B cell (primary cell): ENCODE data around the gene RAD51B. TPM values are rescaled to one million over a fixed set of nuclear protein-coding genes. Genes with fewer than 3 reads are reported as not detected.

ENCODE experiments used
- ATAC-seq: fragments of 200-7000 bp; cut with Tn5 transposase; one replicate; pipeline ENCODE4 v1.10.0; 2021; ENCODE audit warnings: low read depth, mild to moderate bottlenecking, moderate number of reproducible peaks, moderate library complexity
- CTCF ChIA-PET: fragments of 350-600 bp; sonication (Branson Sonifier 250); formaldehyde crosslinking; loops from one replicate; lab custom pipeline; 2021; ENCODE audit warnings: antibody characterized with exemption, inconsistent platforms; lab: Charles Lee
- POLR2A ChIA-PET: fragments of 350-600 bp; sonication (Branson Sonifier 250); formaldehyde crosslinking; loops from one replicate; lab custom pipeline; 2021; ENCODE audit warnings: antibody characterized with exemption; lab: Charles Lee
- DNase-seq: peaks from one replicate; pipeline ENCODE4 v3.0.0; 2013
- H2AFZ ChIP-seq: 2 replicates; pipeline ENCODE4 v1.6.1; 2012; ENCODE audit warnings: mild to moderate bottlenecking, low read depth, low read length; ENCODE audit not compliant: insufficient read depth, poor library complexity, severe bottlenecking
- H3K27ac ChIP-seq, 2 donors: 1 replicate in 1 of 2; 2 replicates in 1 of 2; pipeline ENCODE4 v1.5.1; 2012 to 2013; ENCODE audit warnings: low read length in 2 of 2, mild to moderate bottlenecking in 2 of 2, moderate library complexity in 1 of 2
- H3K27me3 ChIP-seq, 4 experiments: fragments of 200-600 bp in 1 of 4; sonication (generic) in 1 of 4; replicated peaks in 1 of 4; 1 replicate in 2 of 4; 2 replicates in 2 of 4; pipeline versions ENCODE4 v1.6.1 to v1.7.0; 2013 to 2016; ENCODE audit warnings: low read length in 3 of 4, mild to moderate bottlenecking in 2 of 4, mixed read lengths in 1 of 4, moderate library complexity in 1 of 4; ENCODE audit not compliant: insufficient read depth in 4 of 4, control insufficient read depth in 3 of 4; ENCODE audit errors: control extremely low read depth in 1 of 4
- H3K36me3 ChIP-seq, 2 experiments: replicated peaks in 1 of 2; 1 replicate in 1 of 2; 2 replicates in 1 of 2; pipeline versions ENCODE4 v1.6.1 to v1.7.1; 2013; ENCODE audit warnings: low read length in 1 of 2; ENCODE audit not compliant: insufficient read depth in 2 of 2, control insufficient read depth in 1 of 2; ENCODE audit errors: control extremely low read depth in 1 of 2, extremely low read depth in 1 of 2
- H3K4me1 ChIP-seq, 2 donors: fragments of 200-600 bp in 1 of 2; sonication (generic) in 1 of 2; 1 replicate in 1 of 2; 2 replicates in 1 of 2; pipeline versions ENCODE4 v1.5.1 to v1.6.1; 2013 to 2017; ENCODE audit warnings: low read length in 2 of 2; ENCODE audit not compliant: control insufficient read depth in 2 of 2, insufficient read depth in 2 of 2
- H3K4me2 ChIP-seq: replicated peaks from 2 replicates; pipeline ENCODE3; 2012; ENCODE audit warnings: mild to moderate bottlenecking, low read depth, low read length; ENCODE audit not compliant: poor library complexity, severe bottlenecking
- H3K4me3 ChIP-seq, 5 experiments: fragments of 200-600 bp in 1 of 5; sonication (generic) in 1 of 5; 1 replicate in 3 of 5; 2 replicates in 2 of 5; pipeline versions ENCODE4 v1.5.1 to v1.7.0; 2011 to 2016; ENCODE audit warnings: low read length in 4 of 5, mild to moderate bottlenecking in 4 of 5, low read depth in 2 of 5, control low read depth in 1 of 5, moderate library complexity in 1 of 5; ENCODE audit not compliant: insufficient read depth in 1 of 5; ENCODE audit errors: control extremely low read depth in 1 of 5, extremely low read depth in 1 of 5
- H3K79me2 ChIP-seq: fragments of 200-600 bp; sonication (generic); one replicate; pipeline ENCODE4 v1.6.0; 2016; ENCODE audit warnings: low read length; ENCODE audit not compliant: control insufficient read depth, insufficient read depth
- H3K9ac ChIP-seq: fragments of 200-600 bp; sonication (generic); 2 replicates; pipeline ENCODE4 v1.6.1; 2017; ENCODE audit warnings: mild to moderate bottlenecking, low read length, moderate library complexity
- H3K9me3 ChIP-seq, 3 donors: one replicate each; pipeline versions ENCODE4 v1.6.1 to v1.7.1; 2013; ENCODE audit warnings: low read length in 2 of 3; ENCODE audit not compliant: control insufficient read depth in 2 of 3, insufficient read depth in 1 of 3; ENCODE audit errors: control extremely low read depth in 1 of 3
- H4K20me1 ChIP-seq: 2 replicates; pipeline ENCODE4 v1.6.0; 2012; ENCODE audit warnings: mild to moderate bottlenecking, low read length; ENCODE audit not compliant: insufficient read depth, control insufficient read depth, poor library complexity, severe bottlenecking
- H3K27ac Mint-ChIP-seq: one replicate; pipeline ENCODE4 v1.8.0; 2021; ENCODE audit warnings: mixed read lengths
- H3K27me3 Mint-ChIP-seq: one replicate; pipeline ENCODE4 v1.8.0; 2021; ENCODE audit warnings: mixed read lengths
- H3K4me1 Mint-ChIP-seq: one replicate; pipeline ENCODE4 v1.8.0; 2021; ENCODE audit warnings: mixed read lengths
- H3K4me3 Mint-ChIP-seq: one replicate; pipeline ENCODE4 v1.8.0; 2021; ENCODE audit warnings: mixed read lengths
- H3K9me3 Mint-ChIP-seq: one replicate; pipeline ENCODE4 v1.8.0; 2022; ENCODE audit warnings: mixed read lengths; ENCODE audit not compliant: insufficient read depth
- EZH2 ChIP-seq: IDR thresholded peaks from 2 replicates; pipeline ENCODE4 v1.6.1; 2012; ENCODE audit warnings: borderline replicate concordance, low read depth, mild to moderate bottlenecking, moderate library complexity, low read length; ENCODE audit not compliant: insufficient read depth, poor library complexity, severe bottlenecking
- WGBS: methylation state at CpG from one replicate; pipeline ENCODE4 v1.1.5; 2013; ENCODE audit warnings: missing lambda C conversion rate; ENCODE audit not compliant: insufficient coverage; 5-methylcytosine and 5-hydroxymethylcytosine counted together
- intact Hi-C: fragments of 100-400 bp; cut with micrococcal nuclease; formaldehyde crosslinking; loops from one replicate; pipeline ENCODE4 v1.10.0; 2022
- polyA plus RNA-seq: library from polyadenylated mRNA; depleted of rRNA; stranded (reverse); fragments of >200 nt; gene quantifications from 2 replicates; pipeline ENCODE4 v1.2.3, GENCODE V29; 2012
- total RNA-seq, 2 donors: library from RNA; stranded (reverse); fragments of 120-200 nt in 1 of 2; gene quantifications; 1 replicate in 1 of 2; 2 replicates in 1 of 2; pipeline versions ENCODE4 v1.2.3 to v1.2.4, GENCODE V29; 2013 to 2022
- TF ChIP-seq, protein P1 (sequence below): fragments of 200-600 bp; IDR thresholded peaks from one replicate; pipeline ENCODE4 v1.8.0; 2022; ENCODE audit warnings: antibody characterized with exemption, mild to moderate bottlenecking

Gene RAD51B
- total and polyA plus RNA-seq, 2 donors (not counting 1 experiment from before 2014, with no cell fraction given), result 6.5 to 60.6 TPM

DNA sequence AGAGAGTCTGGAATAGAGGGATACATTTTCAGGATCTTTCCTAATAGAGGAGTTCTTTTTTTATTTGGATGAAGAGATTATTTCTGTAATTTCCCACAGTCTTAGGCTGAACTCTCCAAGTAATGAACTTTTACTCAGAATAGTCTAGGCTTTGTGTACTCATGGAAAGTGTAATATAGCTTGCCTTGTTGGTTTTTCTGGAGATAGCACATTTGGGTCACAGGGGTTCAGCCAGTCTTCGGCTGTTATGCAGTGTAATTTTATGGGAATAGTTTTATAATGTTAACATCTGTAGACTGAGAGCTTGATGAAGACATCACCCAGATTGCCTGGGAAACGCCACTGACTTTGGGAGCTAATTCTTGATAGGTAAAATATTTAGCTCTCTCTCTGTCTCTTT lies 450.8 kb downstream of the RAD51B start:
- TF ChIP-seq EZH2, result no peak
- TF ChIP-seq, protein P1, sequence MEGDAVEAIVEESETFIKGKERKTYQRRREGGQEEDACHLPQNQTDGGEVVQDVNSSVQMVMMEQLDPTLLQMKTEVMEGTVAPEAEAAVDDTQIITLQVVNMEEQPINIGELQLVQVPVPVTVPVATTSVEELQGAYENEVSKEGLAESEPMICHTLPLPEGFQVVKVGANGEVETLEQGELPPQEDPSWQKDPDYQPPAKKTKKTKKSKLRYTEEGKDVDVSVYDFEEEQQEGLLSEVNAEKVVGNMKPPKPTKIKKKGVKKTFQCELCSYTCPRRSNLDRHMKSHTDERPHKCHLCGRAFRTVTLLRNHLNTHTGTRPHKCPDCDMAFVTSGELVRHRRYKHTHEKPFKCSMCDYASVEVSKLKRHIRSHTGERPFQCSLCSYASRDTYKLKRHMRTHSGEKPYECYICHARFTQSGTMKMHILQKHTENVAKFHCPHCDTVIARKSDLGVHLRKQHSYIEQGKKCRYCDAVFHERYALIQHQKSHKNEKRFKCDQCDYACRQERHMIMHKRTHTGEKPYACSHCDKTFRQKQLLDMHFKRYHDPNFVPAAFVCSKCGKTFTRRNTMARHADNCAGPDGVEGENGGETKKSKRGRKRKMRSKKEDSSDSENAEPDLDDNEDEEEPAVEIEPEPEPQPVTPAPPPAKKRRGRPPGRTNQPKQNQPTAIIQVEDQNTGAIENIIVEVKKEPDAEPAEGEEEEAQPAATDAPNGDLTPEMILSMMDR, result no peak
- Histone ChIP-seq H3K9me3 (no peaks in the 10 kb centered on the region), H3K27ac (peak overlapping the region in 1 of 2 donors; percentile 94), H3K4me2 (no peak overlapping the region), H3K79me2 (peaks cover 16% of the 10 kb centered on the region), H3K4me1 (peaks cover 93 to 94% of the 10 kb centered on the region in 2 donors), H3K9ac (no peak overlapping the region), H4K20me1 (no peaks in the 10 kb centered on the region), H3K4me3 (no peak overlapping the region), H3K27me3 (no peaks in the 10 kb centered on the region), H3K36me3 (no peaks in the 10 kb centered on the region), H2AFZ (no peak overlapping the region)
- Mint-ChIP-seq H3K27me3 (no peaks in the 10 kb centered on the region), H3K9me3 (no peaks in the 10 kb centered on the region), H3K4me1 (peaks cover 86% of the 10 kb centered on the region), H3K27ac (peak overlapping the region; percentile 95), H3K4me3 (peak overlapping the region; percentile 6)
- 100% methylated on average over 1 of the region's 2 CpGs for WGBS
- intact Hi-C loops, result no loop called here
- ChIA-PET POLR2A (interaction anchor here (0.6 to 2.1 kb wide), 3 partner anchors 13 to 486 kb away, joined by 3 to 7 read pairs (median 7); no protein-coding TSS in a partner anchor), CTCF (interaction anchor here (0.7 to 4.8 kb wide), 12 partner anchors 9 to 545 kb away, joined by 3 to 30 read pairs (median 4); no protein-coding TSS in a partner anchor)
- ATAC-seq (no peak), DNase-seq (no peak)

DNA sequence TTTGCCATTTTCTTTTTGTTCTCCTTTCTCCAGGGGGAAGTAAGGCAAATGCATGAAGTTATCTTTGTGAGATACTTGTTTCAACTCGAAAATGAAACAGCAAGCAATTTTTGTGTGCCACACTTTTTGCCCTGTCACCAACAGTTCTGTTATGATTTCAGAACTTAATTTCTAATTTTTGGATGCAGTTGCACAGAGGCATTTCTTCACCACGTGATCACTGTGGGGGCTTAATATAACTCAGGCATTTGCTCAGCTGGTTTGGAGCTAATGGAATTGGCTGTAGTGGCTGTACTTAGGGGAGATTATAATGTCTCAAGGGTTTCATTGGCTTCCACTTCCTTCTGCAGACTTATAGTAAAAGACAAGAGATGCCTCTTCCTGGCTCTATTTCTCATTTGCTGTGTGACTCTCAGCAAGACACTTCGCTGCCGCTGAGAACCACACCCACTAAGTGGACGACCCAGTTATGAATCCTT lies 452.4 kb downstream of the RAD51B start:
- H3K4me3 Mint-ChIP-seq, result peak overlapping the region; percentile 64
- H3K9me3 Mint-ChIP-seq, result no peaks in the 10 kb centered on the region
- H3K4me3 ChIP-seq, result peak overlapping the region in 3 of 5 experiments; percentile 1 to 45 (median 2)
- peak overlapping the region; percentile 89 for H3K27ac Mint-ChIP-seq
- 0% methylated on average over 1 of the region's 5 CpGs for WGBS
- no peaks in the 10 kb centered on the region for H3K9me3 ChIP-seq
- H3K4me1 ChIP-seq, result peaks cover 94 to 96% of the 10 kb centered on the region in 2 donors
- peak overlapping the region; percentile 54 to 94 for H3K27ac ChIP-seq
- peak overlapping the region; percentile 56 for H3K4me2 ChIP-seq
- no peaks in the 10 kb centered on the region for H3K36me3 ChIP-seq
- H2AFZ ChIP-seq, result peak overlapping the region; percentile 1
- TF ChIP-seq EZH2, result no peak
- TF ChIP-seq, protein P1, result no peak
- H3K79me2 ChIP-seq, result peaks cover 19% of the 10 kb centered on the region
- H3K4me1 Mint-ChIP-seq, result peaks cover 89% of the 10 kb centered on the region
- ATAC-seq (no peak), DNase-seq (peak; percentile 67)
- ChIA-PET POLR2A (interaction anchor here (0.8 to 2.1 kb wide), 4 partner anchors 11 to 520 kb away, joined by 3 to 7 read pairs (median 6); no protein-coding TSS in a partner anchor), CTCF (interaction anchor here (0.9 to 2.0 kb wide), 5 partner anchors 11 to 545 kb away, joined by 3 to 16 read pairs (median 6); no protein-coding TSS in a partner anchor)
- intact Hi-C loops, result no loop called here
- H3K9ac ChIP-seq, result peak overlapping the region; percentile 23
- H3K27me3 Mint-ChIP-seq, result no peaks in the 10 kb centered on the region
- H4K20me1 ChIP-seq, result no peaks in the 10 kb centered on the region
- no peaks in the 10 kb centered on the region for H3K27me3 ChIP-seq
